Sigmoid colon (tissue), 4 donors: Measurements from ENCODE around the gene OPCML.

ENCODE experiments used
- EP300 ChIP-seq, 4 donors: sonication (generic); formaldehyde crosslinking; IDR thresholded peaks; one replicate each; pipeline ENCODE4 v1.6.1; 2017; ENCODE audit warnings: antibody characterized with exemption in 4 of 4
- POLR2AphosphoS5 ChIP-seq, 4 donors: sonication (generic); formaldehyde crosslinking; IDR thresholded peaks; one replicate each; pipeline ENCODE4 v1.6.1; 2017; ENCODE audit warnings: antibody characterized with exemption in 4 of 4

DNA sequence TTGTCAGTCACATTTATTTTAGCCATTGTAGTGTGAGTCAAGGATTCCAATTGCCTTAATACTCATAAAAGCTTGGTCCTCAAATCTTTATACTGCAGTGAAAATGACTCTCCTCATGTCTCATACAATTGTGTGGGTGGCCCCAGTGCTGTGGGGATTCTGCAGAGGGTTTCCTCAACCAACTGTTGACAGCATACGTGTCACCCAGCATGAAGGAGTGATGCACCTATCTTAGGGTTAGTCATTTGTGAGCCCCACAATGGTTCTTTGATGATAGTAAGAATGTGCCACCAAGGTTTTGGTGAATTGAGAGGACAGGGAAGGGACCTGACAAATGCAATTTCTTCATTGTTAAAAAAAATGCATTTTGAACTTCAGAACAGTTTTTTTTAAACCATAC, 1046.2 kb downstream of the OPCML start:
- TF ChIP-seq EP300 (IDR thresholded peaks at IDR 0.05) = no peak
- TF ChIP-seq POLR2AphosphoS5 (IDR thresholded peaks at IDR 0.05) = no peak
